Esophagus squamous epithelium (tissue), 5 donors: ENCODE data around the gene TRIP4. TPM values are rescaled to one million over a fixed set of nuclear protein-coding genes. Genes with fewer than 3 reads are reported as not detected.

Experiments used
- DNase-seq: peaks from one replicate; lab custom pipeline; 2025; lab: John Stamatoyannopoulos, UW
- H3K27ac ChIP-seq, 4 donors: fragments of 200-600 bp; sonication (generic); one replicate each; pipeline ENCODE4 v1.5.1; 2016 to 2019; ENCODE audit warnings: mild to moderate bottlenecking in 1 of 4
- H3K27me3 ChIP-seq, 4 donors: fragments of 200-600 bp; sonication (generic); 1 replicate in 3 of 4; 2 replicates in 1 of 4; pipeline versions ENCODE4 v1.5.1 to v1.6.0; 2017 to 2021; ENCODE audit warnings: antibody characterized with exemption in 1 of 4
- H3K36me3 ChIP-seq, 3 donors: fragments of 200-600 bp; sonication (generic); one replicate each; pipeline ENCODE4 v1.5.1; 2016 to 2019
- H3K4me1 ChIP-seq, 3 donors: fragments of 200-600 bp; sonication (generic); one replicate each; pipeline ENCODE4 v1.5.1; 2017 to 2019
- H3K4me3 ChIP-seq, 4 donors: fragments of 200-600 bp; sonication (generic); 1 replicate in 3 of 4; 2 replicates in 1 of 4; pipeline ENCODE4 v1.5.1; 2016 to 2019; ENCODE audit warnings: mild to moderate bottlenecking in 2 of 4, moderate library complexity in 1 of 4
- H3K9me3 ChIP-seq, 3 donors: fragments of 200-600 bp; sonication (generic); one replicate each; pipeline ENCODE4 v1.5.1; 2016 to 2019
- POLR2A ChIP-seq, 4 donors: fragments of 450-650 bp; IDR thresholded peaks; one replicate each; pipeline ENCODE4 v1.6.1; 2017; ENCODE audit warnings: antibody characterized with exemption in 4 of 4, mild to moderate bottlenecking in 4 of 4, moderate library complexity in 3 of 4
- WGBS, 2 donors: methylation state at CpG; one replicate each; pipeline ENCODE4 v1.1.5; 2018; 5-methylcytosine and 5-hydroxymethylcytosine counted together
- intact Hi-C: fragments of 100-400 bp; cut with DNase I; formaldehyde crosslinking; loops from one replicate; pipeline ENCODE4 v1.15.0; 2022
- small RNA-seq, 4 donors: library from RNA; depleted of rRNA; stranded (forward); fragments of <200 nt; gene quantifications; one replicate each; pipeline ENCODE3, GENCODE V24; 2016
- total RNA-seq, 4 donors: library from RNA; depleted of rRNA; stranded (reverse); fragments of >200 nt; gene quantifications; one replicate each; pipeline ENCODE4 v1.1.0, GENCODE V29; 2016
- TF ChIP-seq, protein P1 (sequence below), 6 experiments: fragments of 450-650 bp in 4 of 6; fragments of 200-600 bp in 2 of 6; sonication (generic) in 2 of 6; IDR thresholded peaks; one replicate each; pipeline ENCODE4 v1.5.1; 2016 to 2019; ENCODE audit warnings: antibody characterized with exemption in 6 of 6, mild to moderate bottlenecking in 4 of 6, moderate library complexity in 4 of 6
- donor health status: DM: yes; HTN: yes; CAD: no.

Gene TRIP4
- total RNA-seq, 4 donors from 2014 or later = 9.1 to 15.5 (median 12.8) TPM

DNA sequence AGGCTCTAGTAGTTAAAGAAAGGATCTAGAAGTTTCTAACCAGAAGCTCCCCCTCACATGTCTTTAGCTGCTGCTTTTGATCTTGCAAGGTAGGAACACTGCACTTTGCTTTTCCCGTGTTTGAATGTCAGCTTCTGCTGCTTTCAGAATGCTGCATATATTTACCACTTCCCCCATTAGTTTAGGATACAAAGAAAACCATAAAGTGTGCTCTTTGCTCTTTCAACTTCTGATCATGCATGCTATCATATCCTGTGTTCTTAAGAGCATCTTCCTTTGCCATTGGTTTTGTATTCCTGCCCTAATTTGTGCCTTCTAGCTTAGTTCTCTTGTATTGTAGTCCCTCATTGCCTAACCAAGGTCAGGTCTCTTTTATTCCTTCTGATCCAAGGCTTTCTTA is 116.0 kb downstream of the TRIP4 start:
- Histone ChIP-seq H3K4me1 (peaks cover 23 to 64% (median 36%) of the 10 kb centered on the region in 3 donors), H3K27ac (peak overlapping the region in 3 of 4 donors; percentile 45 to 68 (median 46))

More for the DNA sequence above, 116.0 kb downstream of the TRIP4 start:
- Histone ChIP-seq H3K36me3 (peaks cover 0 to 37% (median 7%) of the 10 kb centered on the region in 3 donors), H3K4me3 (no peak overlapping the region), H3K9me3 (no peaks in the 10 kb centered on the region), H3K27me3 (no peaks in the 10 kb centered on the region)
- intact Hi-C loops = no loop called here
- no peak for TF ChIP-seq POLR2A (IDR thresholded peaks at IDR 0.05)
- TF ChIP-seq, protein P1, sequence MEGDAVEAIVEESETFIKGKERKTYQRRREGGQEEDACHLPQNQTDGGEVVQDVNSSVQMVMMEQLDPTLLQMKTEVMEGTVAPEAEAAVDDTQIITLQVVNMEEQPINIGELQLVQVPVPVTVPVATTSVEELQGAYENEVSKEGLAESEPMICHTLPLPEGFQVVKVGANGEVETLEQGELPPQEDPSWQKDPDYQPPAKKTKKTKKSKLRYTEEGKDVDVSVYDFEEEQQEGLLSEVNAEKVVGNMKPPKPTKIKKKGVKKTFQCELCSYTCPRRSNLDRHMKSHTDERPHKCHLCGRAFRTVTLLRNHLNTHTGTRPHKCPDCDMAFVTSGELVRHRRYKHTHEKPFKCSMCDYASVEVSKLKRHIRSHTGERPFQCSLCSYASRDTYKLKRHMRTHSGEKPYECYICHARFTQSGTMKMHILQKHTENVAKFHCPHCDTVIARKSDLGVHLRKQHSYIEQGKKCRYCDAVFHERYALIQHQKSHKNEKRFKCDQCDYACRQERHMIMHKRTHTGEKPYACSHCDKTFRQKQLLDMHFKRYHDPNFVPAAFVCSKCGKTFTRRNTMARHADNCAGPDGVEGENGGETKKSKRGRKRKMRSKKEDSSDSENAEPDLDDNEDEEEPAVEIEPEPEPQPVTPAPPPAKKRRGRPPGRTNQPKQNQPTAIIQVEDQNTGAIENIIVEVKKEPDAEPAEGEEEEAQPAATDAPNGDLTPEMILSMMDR (IDR thresholded peaks at IDR 0.05) = no peak
- WGBS, 2 donors = 25 to 41% methylated on average over 1 of the region's 1 CpG
- DNase-seq = no peak

Small RNAs within 50 kb of the gene (small RNA-seq; reads per million reads assigned to genes)
- gene RF00019 (0 reads per million in 4 donors), gene RF00554 (0 reads per million in 4 donors)

Other genes starting within 250 kb of the TRIP4 start
- gene SNX22, start 236.1 kb upstream of the TRIP4 start, total RNA-seq = under 1 TPM in 1 of 4 donors, not detected in 3; 0.19 TPM
- gene PPIB, start 224.8 kb upstream of the TRIP4 start, total RNA-seq = 100 to 1,000 TPM; 246 to 363 (median 313) TPM
- 10 to 100 TPM; 15.0 to 21.4 (median 16.8) TPM for gene CSNK1G1, start 31.7 kb upstream of the TRIP4 start, total RNA-seq
- 10 to 100 TPM in 3 of 4 donors, 1 to 10 TPM in 1; 4.2 to 41.4 (median 23.1) TPM for gene PCLAF, start 6.4 kb upstream of the TRIP4 start, total RNA-seq
- gene ZNF609, start 72.7 kb downstream of the TRIP4 start, total RNA-seq = 10 to 100 TPM; 10.2 to 25.2 (median 13.8) TPM